ENCODE results near the gene COL25A1. TPM values are rescaled to one million over a fixed set of nuclear protein-coding genes. Genes with fewer than 3 reads are reported as not detected.

Gene COL25A1
- total RNA-seq, 1 donor = 0.10 TPM

- no peaks in the 10 kb centered on the region for H3K4me1 ChIP-seq (ENCODE audit: insufficient read depth, low read length)
- H3K27me3 ChIP-seq (ENCODE audit: insufficient read depth, low read length) = no peaks in the 10 kb centered on the region
- no peaks in the 10 kb centered on the region for H3K9me3 ChIP-seq (ENCODE audit: low read depth, low read length)
- no peak overlapping the region for H3K4me3 ChIP-seq (ENCODE audit: low read length)
Observed at GRCh38 chr4:108931926-108932325, 370.5 kb downstream of the COL25A1 start.

GRCh38 chr4:108930186-108930585, 372.3 kb downstream of the COL25A1 start:
- Histone ChIP-seq H3K4me3 (ENCODE audit: low read length) (no peak overlapping the region), H3K9me3 (ENCODE audit: low read depth, low read length) (no peaks in the 10 kb centered on the region), H3K4me1 (ENCODE audit: insufficient read depth, low read length) (no peaks in the 10 kb centered on the region), H3K27me3 (ENCODE audit: insufficient read depth, low read length) (no peaks in the 10 kb centered on the region)

GRCh38 chr4:108926781-108927180, 375.7 kb downstream of the COL25A1 start:
- H3K27me3 ChIP-seq (ENCODE audit: insufficient read depth, low read length) = no peaks in the 10 kb centered on the region
- H3K9me3 ChIP-seq (ENCODE audit: low read depth, low read length) = no peaks in the 10 kb centered on the region
- no peaks in the 10 kb centered on the region for H3K4me1 ChIP-seq (ENCODE audit: insufficient read depth, low read length)
- H3K4me3 ChIP-seq (ENCODE audit: low read length) = no peak overlapping the region

GRCh38 chr4:108926061-108926460, 376.4 kb downstream of the COL25A1 start:
- no peak overlapping the region for H3K4me3 ChIP-seq (ENCODE audit: low read length)
- no peaks in the 10 kb centered on the region for H3K27me3 ChIP-seq (ENCODE audit: insufficient read depth, low read length)
- no peaks in the 10 kb centered on the region for H3K4me1 ChIP-seq (ENCODE audit: insufficient read depth, low read length)
- no peaks in the 10 kb centered on the region for H3K9me3 ChIP-seq (ENCODE audit: low read depth, low read length)

- H3K9me3 ChIP-seq (ENCODE audit: low read depth, low read length) = no peaks in the 10 kb centered on the region
- no peaks in the 10 kb centered on the region for H3K27me3 ChIP-seq (ENCODE audit: insufficient read depth, low read length)
- H3K4me1 ChIP-seq (ENCODE audit: insufficient read depth, low read length) = no peaks in the 10 kb centered on the region
- H3K4me3 ChIP-seq (ENCODE audit: low read length) = no peak overlapping the region
Observed at GRCh38 chr4:108922191-108922590, 380.3 kb downstream of the COL25A1 start.

- Histone ChIP-seq H3K27me3 (ENCODE audit: insufficient read depth, low read length) (no peaks in the 10 kb centered on the region), H3K4me3 (ENCODE audit: low read length) (no peak overlapping the region), H3K4me1 (ENCODE audit: insufficient read depth, low read length) (no peaks in the 10 kb centered on the region), H3K9me3 (ENCODE audit: low read depth, low read length) (no peaks in the 10 kb centered on the region)
Observed at GRCh38 chr4:108920395-108921087, 381.9 kb downstream of the COL25A1 start.

- Histone ChIP-seq H3K27me3 (ENCODE audit: insufficient read depth, low read length) (no peaks in the 10 kb centered on the region), H3K4me1 (ENCODE audit: insufficient read depth, low read length) (no peaks in the 10 kb centered on the region), H3K9me3 (ENCODE audit: low read depth, low read length) (no peaks in the 10 kb centered on the region), H3K4me3 (ENCODE audit: low read length) (no peak overlapping the region)
Observed at GRCh38 chr4:108919226-108919893, 383.1 kb downstream of the COL25A1 start.

- Histone ChIP-seq H3K4me1 (ENCODE audit: insufficient read depth, low read length) (no peaks in the 10 kb centered on the region), H3K27me3 (ENCODE audit: insufficient read depth, low read length) (no peaks in the 10 kb centered on the region), H3K9me3 (ENCODE audit: low read depth, low read length) (no peaks in the 10 kb centered on the region), H3K4me3 (ENCODE audit: low read length) (no peak overlapping the region)
Observed at GRCh38 chr4:108917255-108917654, 385.2 kb downstream of the COL25A1 start.

GRCh38 chr4:108916638-108917037, 385.8 kb downstream of the COL25A1 start:
- Histone ChIP-seq H3K9me3 (ENCODE audit: low read depth, low read length) (no peaks in the 10 kb centered on the region), H3K4me3 (ENCODE audit: low read length) (no peak overlapping the region)

GRCh38 chr4:108906866-108907367, 395.5 kb downstream of the COL25A1 start:
- Histone ChIP-seq H3K27me3 (ENCODE audit: insufficient read depth, low read length) (no peaks in the 10 kb centered on the region), H3K9me3 (ENCODE audit: low read depth, low read length) (no peaks in the 10 kb centered on the region), H3K4me3 (ENCODE audit: low read length) (no peak overlapping the region), H3K4me1 (ENCODE audit: insufficient read depth, low read length) (no peaks in the 10 kb centered on the region)

More at GRCh38 chr4:108916638-108917037, 385.8 kb downstream of the COL25A1 start:
- H3K4me1 ChIP-seq (ENCODE audit: insufficient read depth, low read length) = no peaks in the 10 kb centered on the region
- no peaks in the 10 kb centered on the region for H3K27me3 ChIP-seq (ENCODE audit: insufficient read depth, low read length)

- Histone ChIP-seq H3K9me3 (ENCODE audit: low read depth, low read length) (no peaks in the 10 kb centered on the region), H3K4me3 (ENCODE audit: low read length) (no peak overlapping the region), H3K27me3 (ENCODE audit: insufficient read depth, low read length) (no peaks in the 10 kb centered on the region), H3K4me1 (ENCODE audit: insufficient read depth, low read length) (no peaks in the 10 kb centered on the region)
Observed at GRCh38 chr4:108906006-108906405, 396.5 kb downstream of the COL25A1 start.

GRCh38 chr4:108903464-108904221, 398.8 kb downstream of the COL25A1 start:
- H3K4me1 ChIP-seq (ENCODE audit: insufficient read depth, low read length) = no peaks in the 10 kb centered on the region
- no peaks in the 10 kb centered on the region for H3K9me3 ChIP-seq (ENCODE audit: low read depth, low read length)
- H3K27me3 ChIP-seq (ENCODE audit: insufficient read depth, low read length) = no peaks in the 10 kb centered on the region
- H3K4me3 ChIP-seq (ENCODE audit: low read length) = no peak overlapping the region

- no peaks in the 10 kb centered on the region for H3K9me3 ChIP-seq (ENCODE audit: low read depth, low read length)
- no peak overlapping the region for H3K4me3 ChIP-seq (ENCODE audit: low read length)
- no peaks in the 10 kb centered on the region for H3K4me1 ChIP-seq (ENCODE audit: insufficient read depth, low read length)
- H3K27me3 ChIP-seq (ENCODE audit: insufficient read depth, low read length) = no peaks in the 10 kb centered on the region
Observed at GRCh38 chr4:108902769-108903168, 399.7 kb downstream of the COL25A1 start.

- Histone ChIP-seq H3K27me3 (ENCODE audit: insufficient read depth, low read length) (no peaks in the 10 kb centered on the region), H3K4me1 (ENCODE audit: insufficient read depth, low read length) (no peaks in the 10 kb centered on the region), H3K9me3 (ENCODE audit: low read depth, low read length) (no peaks in the 10 kb centered on the region), H3K4me3 (ENCODE audit: low read length) (no peak overlapping the region)
Observed at GRCh38 chr4:108901291-108901690, 401.2 kb downstream of the COL25A1 start.

- no peak overlapping the region for H3K4me3 ChIP-seq (ENCODE audit: low read length)
- no peaks in the 10 kb centered on the region for H3K4me1 ChIP-seq (ENCODE audit: insufficient read depth, low read length)
- no peaks in the 10 kb centered on the region for H3K9me3 ChIP-seq (ENCODE audit: low read depth, low read length)
- H3K27me3 ChIP-seq (ENCODE audit: insufficient read depth, low read length) = no peaks in the 10 kb centered on the region
Observed at GRCh38 chr4:108900018-108900580, 402.4 kb downstream of the COL25A1 start.
